DOHH2 (cell line): ENCODE measurements around the gene VWDE.

ENCODE experiments used
- H3F3A ChIP-seq: fragments of 200-600 bp; sonication (generic), shearing (Covaris generic); 2 replicates; pipeline ENCODE4 v1.6.0; 2016; ENCODE audit warnings: antibody characterized with exemption, mild to moderate bottlenecking; ENCODE audit not compliant: control insufficient read depth, insufficient read depth
- H3K27ac ChIP-seq: fragments of 200-600 bp; sonication (generic); 2 replicates; pipeline ENCODE4 v1.5.1; 2014; ENCODE audit warnings: low read depth, mild to moderate bottlenecking, low read length, moderate library complexity
- H3K27me3 ChIP-seq: fragments of 200-600 bp; sonication (generic); 2 replicates; pipeline ENCODE4 v1.6.1; 2014; ENCODE audit warnings: mild to moderate bottlenecking, low read length, mixed read lengths; ENCODE audit not compliant: control insufficient read depth
- H3K36me3 ChIP-seq: fragments of 200-600 bp; sonication (generic); 2 replicates; pipeline ENCODE4 v1.6.1; 2014; ENCODE audit warnings: mild to moderate bottlenecking, low read length, moderate library complexity, mixed read lengths; ENCODE audit not compliant: control insufficient read depth
- H3K4me1 ChIP-seq: fragments of 200-600 bp; sonication (generic); 2 replicates; pipeline ENCODE4 v1.6.1; 2014; ENCODE audit warnings: mild to moderate bottlenecking, low read length, mixed read lengths; ENCODE audit not compliant: control insufficient read depth
- H3K4me2 ChIP-seq: fragments of 200-600 bp; sonication (generic); 2 replicates; pipeline ENCODE4 v1.6.0; 2014; ENCODE audit warnings: mild to moderate bottlenecking, low read length, moderate library complexity
- H3K4me3 ChIP-seq: fragments of 200-600 bp; sonication (generic); 2 replicates; pipeline ENCODE4 v1.5.1; 2014; ENCODE audit warnings: mild to moderate bottlenecking, low read length, mixed read lengths
- H3K79me2 ChIP-seq: fragments of 200-600 bp; sonication (generic); 2 replicates; pipeline ENCODE4 v1.6.1; 2014; ENCODE audit warnings: mild to moderate bottlenecking, low read length, mixed read lengths; ENCODE audit not compliant: control insufficient read depth
- H3K9me2 ChIP-seq: fragments of 200-600 bp; sonication (generic); replicated peaks from 2 replicates; pipeline ENCODE4 v1.6.1; 2014; ENCODE audit warnings: mild to moderate bottlenecking, low read length, mixed read lengths; ENCODE audit not compliant: control insufficient read depth
- H3K9me3 ChIP-seq: fragments of 200-600 bp; sonication (generic); 2 replicates; pipeline ENCODE4 v1.6.1; 2014; ENCODE audit warnings: antibody characterized with exemption, low read length, mixed read lengths; ENCODE audit not compliant: control insufficient read depth, insufficient read depth
- H4K20me1 ChIP-seq: fragments of 200-600 bp; sonication (generic); 2 replicates; pipeline ENCODE4 v1.6.0; 2014; ENCODE audit warnings: low read depth, mild to moderate bottlenecking, antibody characterized with exemption, low read length, moderate library complexity; ENCODE audit not compliant: control insufficient read depth, insufficient read depth
- EZH2phosphoT487 ChIP-seq: fragments of 200-600 bp; sonication (generic); IDR thresholded peaks from 2 replicates; pipeline ENCODE4 v1.6.1; 2017; ENCODE audit warnings: borderline replicate concordance, mild to moderate bottlenecking, antibody characterized with exemption, low read length, moderate library complexity, mixed read lengths
- TF ChIP-seq, protein P1 (sequence below): fragments of 200-600 bp; sonication (generic); IDR thresholded peaks from one replicate; pipeline ENCODE4 v1.5.1; 2014; ENCODE audit warnings: antibody characterized with exemption, mild to moderate bottlenecking, low read depth, low read length; ENCODE audit not compliant: poor library complexity, severe bottlenecking

VWDE gene

DNA sequence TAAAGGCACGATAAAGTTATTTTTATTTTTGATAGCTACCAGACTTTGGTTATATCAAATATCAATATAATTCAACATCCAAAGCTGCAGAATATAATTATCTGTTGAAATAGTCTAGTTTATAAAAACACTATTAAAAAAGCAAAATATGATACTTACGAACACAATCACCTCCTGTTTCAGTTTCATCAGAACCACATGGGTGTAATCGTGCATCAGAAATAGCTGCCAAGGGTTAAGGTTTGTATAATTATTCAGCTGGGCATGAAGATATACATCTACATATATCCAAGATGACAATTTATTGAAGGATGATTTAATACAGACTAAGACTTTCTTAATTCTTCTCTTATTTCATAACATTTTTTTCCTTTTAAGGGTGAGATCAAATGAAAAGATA lies 20.3 kb downstream of the VWDE start:
- H3K36me3 ChIP-seq: no peaks in the 10 kb centered on the region
- H3K4me2 ChIP-seq: no peak overlapping the region
- no peak overlapping the region for H3K27ac ChIP-seq
- H3K79me2 ChIP-seq: no peaks in the 10 kb centered on the region
- no peak overlapping the region for H3K4me3 ChIP-seq
- 0 out of 2 replicates have a peak, but pooled peaks cover 3% of the 10 kb centered on the region for H3F3A ChIP-seq
- no peaks in the 10 kb centered on the region for H3K9me3 ChIP-seq
- no peaks in the 10 kb centered on the region for H3K27me3 ChIP-seq
- H4K20me1 ChIP-seq: no peaks in the 10 kb centered on the region
- H3K4me1 ChIP-seq: no peaks in the 10 kb centered on the region
- no peaks in the 10 kb centered on the region for H3K9me2 ChIP-seq
- TF ChIP-seq, protein P1, sequence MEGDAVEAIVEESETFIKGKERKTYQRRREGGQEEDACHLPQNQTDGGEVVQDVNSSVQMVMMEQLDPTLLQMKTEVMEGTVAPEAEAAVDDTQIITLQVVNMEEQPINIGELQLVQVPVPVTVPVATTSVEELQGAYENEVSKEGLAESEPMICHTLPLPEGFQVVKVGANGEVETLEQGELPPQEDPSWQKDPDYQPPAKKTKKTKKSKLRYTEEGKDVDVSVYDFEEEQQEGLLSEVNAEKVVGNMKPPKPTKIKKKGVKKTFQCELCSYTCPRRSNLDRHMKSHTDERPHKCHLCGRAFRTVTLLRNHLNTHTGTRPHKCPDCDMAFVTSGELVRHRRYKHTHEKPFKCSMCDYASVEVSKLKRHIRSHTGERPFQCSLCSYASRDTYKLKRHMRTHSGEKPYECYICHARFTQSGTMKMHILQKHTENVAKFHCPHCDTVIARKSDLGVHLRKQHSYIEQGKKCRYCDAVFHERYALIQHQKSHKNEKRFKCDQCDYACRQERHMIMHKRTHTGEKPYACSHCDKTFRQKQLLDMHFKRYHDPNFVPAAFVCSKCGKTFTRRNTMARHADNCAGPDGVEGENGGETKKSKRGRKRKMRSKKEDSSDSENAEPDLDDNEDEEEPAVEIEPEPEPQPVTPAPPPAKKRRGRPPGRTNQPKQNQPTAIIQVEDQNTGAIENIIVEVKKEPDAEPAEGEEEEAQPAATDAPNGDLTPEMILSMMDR: no peak

DNA sequence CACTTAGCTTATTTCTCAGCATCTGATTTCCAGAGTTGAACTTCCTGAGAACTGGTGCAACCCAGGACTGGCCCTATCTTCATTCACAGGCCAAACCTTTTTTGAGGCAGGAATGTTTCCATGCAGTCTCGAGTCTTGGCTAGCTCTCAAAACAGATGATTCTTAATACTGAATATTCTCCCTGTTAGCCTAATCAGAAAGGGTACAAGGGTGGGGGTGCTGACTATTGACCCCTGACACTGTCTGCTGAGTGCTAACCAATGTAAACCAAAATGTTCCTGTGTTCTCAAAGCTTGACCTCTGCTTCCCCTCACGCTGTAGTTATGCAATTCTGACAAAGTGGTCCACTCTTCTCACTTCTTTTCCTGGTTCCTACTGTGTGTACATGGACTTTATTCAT lies 25.3 kb downstream of the VWDE start:
- TF ChIP-seq, protein P1: no peak
- TF ChIP-seq EZH2phosphoT487: no peak
- H3K27me3 ChIP-seq: no peaks in the 10 kb centered on the region
- H3K9me3 ChIP-seq: no peaks in the 10 kb centered on the region
- H3K79me2 ChIP-seq: no peaks in the 10 kb centered on the region
- H3K27ac ChIP-seq: no peak overlapping the region
- no peak overlapping the region for H3K4me3 ChIP-seq
- no peaks in the 10 kb centered on the region for H4K20me1 ChIP-seq
- H3K4me2 ChIP-seq: no peak overlapping the region
- H3K9me2 ChIP-seq: no peaks in the 10 kb centered on the region
- H3K36me3 ChIP-seq: no peaks in the 10 kb centered on the region
- no peaks in the 10 kb centered on the region for H3K4me1 ChIP-seq
- H3F3A ChIP-seq: 0 out of 2 replicates have a peak, but pooled peaks cover 3% of the 10 kb centered on the region

- H3K4me1 ChIP-seq: no peaks in the 10 kb centered on the region
- H3K79me2 ChIP-seq: no peaks in the 10 kb centered on the region
- H3K9me2 ChIP-seq: no peaks in the 10 kb centered on the region
- H3F3A ChIP-seq: 0 out of 2 replicates have a peak, but pooled peaks cover 3% of the 10 kb centered on the region
- H3K27me3 ChIP-seq: no peaks in the 10 kb centered on the region
- no peak for TF ChIP-seq EZH2phosphoT487
- TF ChIP-seq, protein P1: no peak
- H3K36me3 ChIP-seq: no peaks in the 10 kb centered on the region
- no peak overlapping the region for H3K4me3 ChIP-seq
- no peak overlapping the region for H3K4me2 ChIP-seq
- H4K20me1 ChIP-seq: no peaks in the 10 kb centered on the region
- H3K27ac ChIP-seq: no peak overlapping the region
- H3K9me3 ChIP-seq: no peaks in the 10 kb centered on the region
Measured at GRCh38 chr7:12377406-12377805, 26.3 kb downstream of the VWDE start.
